H1 (cell line): ENCODE results near the gene TBP.

Source experiments
- CEBPB ChIP-seq: IDR thresholded peaks from 2 replicates; pipeline ENCODE4 v1.6.1; 2012; ENCODE audit warnings: low read depth, low read length
- EP300 ChIP-seq, 2 experiments: IDR thresholded peaks; 1 replicate in 1 of 2; 2 replicates in 1 of 2; pipeline ENCODE4 v1.6.1; 2011 to 2012; ENCODE audit warnings: low read depth in 2 of 2, low read length in 2 of 2, mild to moderate bottlenecking in 2 of 2, borderline replicate concordance in 1 of 2, inconsistent platforms in 1 of 2, moderate library complexity in 1 of 2
- GABPA ChIP-seq: IDR thresholded peaks from 2 replicates; pipeline ENCODE4 v1.6.1; 2011; ENCODE audit warnings: mild to moderate bottlenecking, low read length, moderate library complexity, borderline replicate concordance; ENCODE audit not compliant: insufficient read depth
- POLR2A ChIP-seq, 2 experiments: IDR thresholded peaks; 1 replicate in 1 of 2; 2 replicates in 1 of 2; pipeline ENCODE4 v1.6.1; 2011; ENCODE audit warnings: low read depth in 2 of 2, low read length in 2 of 2, mild to moderate bottlenecking in 2 of 2; ENCODE audit errors: control extremely low read depth in 1 of 2
- TAF1 ChIP-seq: IDR thresholded peaks from 2 replicates; pipeline ENCODE4 v1.6.1; 2011; ENCODE audit warnings: mild to moderate bottlenecking, low read depth, low read length
- TCF12 ChIP-seq: IDR thresholded peaks from 2 replicates; pipeline ENCODE4 v1.6.1; 2011; ENCODE audit warnings: low read depth, mild to moderate bottlenecking, low read length
- YY1 ChIP-seq: IDR thresholded peaks from 2 replicates; pipeline ENCODE4 v1.6.1; 2011; ENCODE audit warnings: low read depth, mild to moderate bottlenecking, low read length
- ZNF274 ChIP-seq: IDR thresholded peaks from 2 replicates; pipeline ENCODE4 v1.7.0; 2012; ENCODE audit warnings: low read length, borderline replicate concordance; ENCODE audit errors: extremely low read depth
- TF ChIP-seq, protein P1 (sequence below): IDR thresholded peaks from 2 replicates; pipeline ENCODE4 v1.6.1; 2011; ENCODE audit warnings: low read depth, mild to moderate bottlenecking, low read length; ENCODE audit not compliant: insufficient read depth
- TF ChIP-seq, protein P2 (sequence below): IDR thresholded peaks from 2 replicates; pipeline ENCODE4 v1.6.1; 2012; ENCODE audit warnings: low read length, inconsistent platforms
- TF ChIP-seq, protein P3 (sequence below), 3 experiments: IDR thresholded peaks; 1 replicate in 2 of 3; 2 replicates in 1 of 3; pipeline versions ENCODE4 v1.5.1 to v1.6.1; 2011; ENCODE audit warnings: low read length in 3 of 3, mild to moderate bottlenecking in 3 of 3, inconsistent platforms in 2 of 3, low read depth in 1 of 3, moderate library complexity in 1 of 3; ENCODE audit not compliant: insufficient read depth in 1 of 3; ENCODE audit errors: control extremely low read depth in 1 of 3

DNA sequence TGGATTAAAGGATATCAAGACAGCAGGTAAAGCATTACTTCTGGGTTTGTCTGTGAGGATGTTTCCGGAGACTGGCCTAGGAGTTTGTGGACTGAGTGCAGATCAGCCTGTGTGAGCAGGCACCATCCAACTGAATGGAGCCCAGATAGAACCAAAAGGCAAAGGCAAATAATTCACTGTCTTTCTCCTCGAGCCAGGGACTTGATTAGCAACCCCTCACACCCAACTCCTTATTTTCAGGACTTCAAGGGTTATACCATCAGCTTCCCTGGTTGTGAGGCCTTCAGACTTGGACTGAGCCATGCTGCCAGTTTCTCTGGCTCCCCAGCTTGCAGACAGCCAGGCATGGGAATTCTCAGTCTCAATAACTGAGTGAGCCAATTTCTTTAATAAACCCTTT, 20.4 kb upstream of the TBP start:
- no peak for TF ChIP-seq ZNF274
- TF ChIP-seq, protein P1, sequence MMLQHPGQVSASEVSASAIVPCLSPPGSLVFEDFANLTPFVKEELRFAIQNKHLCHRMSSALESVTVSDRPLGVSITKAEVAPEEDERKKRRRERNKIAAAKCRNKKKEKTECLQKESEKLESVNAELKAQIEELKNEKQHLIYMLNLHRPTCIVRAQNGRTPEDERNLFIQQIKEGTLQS: no peak
- TF ChIP-seq CEBPB: no peak
- TF ChIP-seq YY1: no peak
- TF ChIP-seq POLR2A (IDR thresholded peaks at IDR 0.05; ENCODE audit: control extremely low read depth in 1 of 2, low read depth in 2 of 2, low read length in 2 of 2): peak in 1 of 2 experiments; percentile 40; a peak in 1 of 3 replicates
- no peak for TF ChIP-seq TCF12
- no peak for TF ChIP-seq GABPA
- TF ChIP-seq EP300 (IDR thresholded peaks at IDR 0.05; ENCODE audit: borderline replicate concordance in 1 of 2, low read depth in 2 of 2, low read length in 2 of 2): no peak
- TF ChIP-seq TAF1: no peak
- TF ChIP-seq, protein P2, sequence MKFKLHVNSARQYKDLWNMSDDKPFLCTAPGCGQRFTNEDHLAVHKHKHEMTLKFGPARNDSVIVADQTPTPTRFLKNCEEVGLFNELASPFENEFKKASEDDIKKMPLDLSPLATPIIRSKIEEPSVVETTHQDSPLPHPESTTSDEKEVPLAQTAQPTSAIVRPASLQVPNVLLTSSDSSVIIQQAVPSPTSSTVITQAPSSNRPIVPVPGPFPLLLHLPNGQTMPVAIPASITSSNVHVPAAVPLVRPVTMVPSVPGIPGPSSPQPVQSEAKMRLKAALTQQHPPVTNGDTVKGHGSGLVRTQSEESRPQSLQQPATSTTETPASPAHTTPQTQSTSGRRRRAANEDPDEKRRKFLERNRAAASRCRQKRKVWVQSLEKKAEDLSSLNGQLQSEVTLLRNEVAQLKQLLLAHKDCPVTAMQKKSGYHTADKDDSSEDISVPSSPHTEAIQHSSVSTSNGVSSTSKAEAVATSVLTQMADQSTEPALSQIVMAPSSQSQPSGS: no peak
- TF ChIP-seq, protein P3, sequence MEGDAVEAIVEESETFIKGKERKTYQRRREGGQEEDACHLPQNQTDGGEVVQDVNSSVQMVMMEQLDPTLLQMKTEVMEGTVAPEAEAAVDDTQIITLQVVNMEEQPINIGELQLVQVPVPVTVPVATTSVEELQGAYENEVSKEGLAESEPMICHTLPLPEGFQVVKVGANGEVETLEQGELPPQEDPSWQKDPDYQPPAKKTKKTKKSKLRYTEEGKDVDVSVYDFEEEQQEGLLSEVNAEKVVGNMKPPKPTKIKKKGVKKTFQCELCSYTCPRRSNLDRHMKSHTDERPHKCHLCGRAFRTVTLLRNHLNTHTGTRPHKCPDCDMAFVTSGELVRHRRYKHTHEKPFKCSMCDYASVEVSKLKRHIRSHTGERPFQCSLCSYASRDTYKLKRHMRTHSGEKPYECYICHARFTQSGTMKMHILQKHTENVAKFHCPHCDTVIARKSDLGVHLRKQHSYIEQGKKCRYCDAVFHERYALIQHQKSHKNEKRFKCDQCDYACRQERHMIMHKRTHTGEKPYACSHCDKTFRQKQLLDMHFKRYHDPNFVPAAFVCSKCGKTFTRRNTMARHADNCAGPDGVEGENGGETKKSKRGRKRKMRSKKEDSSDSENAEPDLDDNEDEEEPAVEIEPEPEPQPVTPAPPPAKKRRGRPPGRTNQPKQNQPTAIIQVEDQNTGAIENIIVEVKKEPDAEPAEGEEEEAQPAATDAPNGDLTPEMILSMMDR (IDR thresholded peaks at IDR 0.05; ENCODE audit: control extremely low read depth in 1 of 3, insufficient read depth in 1 of 3, low read depth in 1 of 3, low read length in 3 of 3): no peak
